HEK293 (cell line): ENCODE data around the gene SERPINB11.
A peak's percentile ranks its signal among the peaks of the same experiment; 100 is the strongest.

Experiments used
- CTCF ChIA-PET: fragments of 350-600 bp; formaldehyde crosslinking; extraction: SDS; loops from one replicate; lab custom pipeline; 2021; ENCODE audit warnings: antibody characterized with exemption; lab: Yijun Ruan, JAX
- POLR2A ChIA-PET: fragments of 300-600 bp; formaldehyde crosslinking; extraction: SDS; loops from one replicate; lab custom pipeline; 2020; ENCODE audit warnings: antibody characterized with exemption, inconsistent platforms; lab: Yijun Ruan, JAX
- H3K27ac ChIP-seq: fragments of 200-500 bp; sonication (Bioruptor generic); 2 replicates; pipeline ENCODE4 v1.5.1; 2014; ENCODE audit warnings: low read depth, low read length, control low read depth, inconsistent platforms; ENCODE audit errors: extremely low read depth
- H3K36me3 ChIP-seq, 2 experiments: fragments of 200-500 bp in 1 of 2; sonication (Bioruptor generic) in 1 of 2; 1 replicate in 1 of 2; 2 replicates in 1 of 2; pipeline ENCODE4 v1.5.1; 2014 to 2017; ENCODE audit warnings: inconsistent platforms in 2 of 2, low read length in 2 of 2; ENCODE audit not compliant: control insufficient read depth in 2 of 2, insufficient read depth in 1 of 2
- H3K4me1 ChIP-seq: fragments of 200-500 bp; sonication (Bioruptor generic); 2 replicates; pipeline ENCODE4 v1.5.1; 2014; ENCODE audit warnings: mild to moderate bottlenecking, low read length, inconsistent platforms; ENCODE audit not compliant: control insufficient read depth, insufficient read depth
- H3K4me3 ChIP-seq: 2 replicates; pipeline ENCODE4 v1.5.1; 2011; ENCODE audit warnings: low read depth, mild to moderate bottlenecking, control low read depth, low read length, moderate library complexity
- H3K9me3 ChIP-seq: fragments of 200-500 bp; sonication (Bioruptor generic); 2 replicates; pipeline ENCODE4 v1.5.1; 2014; ENCODE audit warnings: low read depth, low read length, inconsistent platforms; ENCODE audit not compliant: control insufficient read depth, insufficient read depth
- BCL11B ChIP-seq: fragments of 450-650 bp; formaldehyde crosslinking; IDR thresholded peaks from 2 replicates; pipeline ENCODE4 v1.5.1; 2016; ENCODE audit warnings: low read depth, missing biosample characterization, missing genetic modification characterization
- GLI4 ChIP-seq: fragments of 450-650 bp; formaldehyde crosslinking; IDR thresholded peaks from 2 replicates; pipeline ENCODE4 v1.5.1; 2016; ENCODE audit warnings: missing biosample characterization, missing genetic modification characterization
- HOXD13 ChIP-seq: sonication (generic); formaldehyde crosslinking; IDR thresholded peaks from 2 replicates; pipeline ENCODE4 v1.8.0; 2022; ENCODE audit warnings: missing genetic modification reagents, borderline replicate concordance
- KLF1 ChIP-seq: fragments of 450-650 bp; formaldehyde crosslinking; IDR thresholded peaks from 2 replicates; pipeline ENCODE4 v1.5.1; 2016; ENCODE audit warnings: missing biosample characterization, missing genetic modification characterization
- MEIS1 ChIP-seq: sonication (generic); formaldehyde crosslinking; IDR thresholded peaks from 2 replicates; pipeline ENCODE4 v1.8.1; 2022; ENCODE audit warnings: missing genetic modification reagents, mild to moderate bottlenecking, borderline replicate concordance
- OSR2 ChIP-seq: fragments of 450-650 bp; formaldehyde crosslinking; IDR thresholded peaks from 2 replicates; pipeline ENCODE4 v1.5.1; 2016; ENCODE audit warnings: missing biosample characterization, missing genetic modification characterization
- SP2 ChIP-seq: fragments of 450-650 bp; formaldehyde crosslinking; IDR thresholded peaks from 2 replicates; pipeline ENCODE4 v1.5.1; 2016; ENCODE audit warnings: missing biosample characterization, missing genetic modification characterization
- SP3 ChIP-seq: fragments of 450-650 bp; formaldehyde crosslinking; IDR thresholded peaks from 2 replicates; pipeline ENCODE4 v1.5.1; 2016; ENCODE audit warnings: missing biosample characterization, missing genetic modification characterization
- ZBTB20 ChIP-seq: fragments of 450-650 bp; formaldehyde crosslinking; IDR thresholded peaks from 2 replicates; pipeline ENCODE4 v1.5.1; 2016; ENCODE audit warnings: missing biosample characterization, missing genetic modification characterization
- ZBTB8A ChIP-seq: fragments of 450-650 bp; formaldehyde crosslinking; IDR thresholded peaks from 2 replicates; pipeline ENCODE4 v1.5.1; 2016; ENCODE audit warnings: missing biosample characterization, missing genetic modification characterization
- ZFP3 ChIP-seq: fragments of 450-650 bp; formaldehyde crosslinking; IDR thresholded peaks from 2 replicates; pipeline ENCODE4 v1.5.1; 2016; ENCODE audit warnings: low read depth, missing biosample characterization, missing genetic modification characterization
- ZFP69B ChIP-seq: fragments of 450-650 bp; formaldehyde crosslinking; IDR thresholded peaks from 2 replicates; pipeline ENCODE4 v1.5.1; 2016; ENCODE audit warnings: missing biosample characterization, missing genetic modification characterization
- ZNF16 ChIP-seq: fragments of 450-650 bp; formaldehyde crosslinking; IDR thresholded peaks from 2 replicates; pipeline ENCODE4 v1.5.1; 2016; ENCODE audit warnings: low read depth, missing biosample characterization, missing genetic modification characterization
- ZNF214 ChIP-seq: fragments of 450-650 bp; formaldehyde crosslinking; IDR thresholded peaks from 2 replicates; pipeline ENCODE4 v1.5.1; 2017; ENCODE audit warnings: missing biosample characterization, mild to moderate bottlenecking, missing genetic modification characterization, borderline replicate concordance
- ZNF23 ChIP-seq: fragments of 450-650 bp; formaldehyde crosslinking; IDR thresholded peaks from 2 replicates; pipeline ENCODE4 v1.5.1; 2016; ENCODE audit warnings: missing biosample characterization, missing genetic modification characterization, borderline replicate concordance
- ZNF266 ChIP-seq: fragments of 450-650 bp; formaldehyde crosslinking; IDR thresholded peaks from 2 replicates; pipeline ENCODE4 v1.5.1; 2016; ENCODE audit warnings: missing biosample characterization, missing genetic modification characterization, low read depth
- ZNF391 ChIP-seq: fragments of 450-650 bp; formaldehyde crosslinking; IDR thresholded peaks from 2 replicates; pipeline ENCODE4 v1.5.1; 2016; ENCODE audit warnings: low read depth, missing biosample characterization, missing genetic modification characterization, borderline replicate concordance
- ZNF416 ChIP-seq: fragments of 450-650 bp; formaldehyde crosslinking; IDR thresholded peaks from 2 replicates; pipeline ENCODE4 v1.5.1; 2016; ENCODE audit warnings: missing biosample characterization, missing genetic modification characterization
- ZNF426 ChIP-seq: fragments of 450-650 bp; formaldehyde crosslinking; IDR thresholded peaks from 2 replicates; pipeline ENCODE4 v1.5.1; 2017; ENCODE audit warnings: missing biosample characterization, missing genetic modification characterization, mild to moderate bottlenecking, inconsistent platforms, moderate library complexity
- ZNF521 ChIP-seq: fragments of 450-650 bp; formaldehyde crosslinking; IDR thresholded peaks from 2 replicates; pipeline ENCODE4 v1.5.1; 2017; ENCODE audit warnings: missing biosample characterization, mild to moderate bottlenecking, missing genetic modification characterization
- ZNF561 ChIP-seq: fragments of 450-650 bp; IDR thresholded peaks from 2 replicates; pipeline ENCODE4 v1.5.1; 2018; ENCODE audit warnings: missing biosample characterization, missing genetic modification characterization, borderline replicate concordance
- ZNF654 ChIP-seq: fragments of 450-650 bp; formaldehyde crosslinking; IDR thresholded peaks from 2 replicates; pipeline ENCODE4 v1.5.1; 2016; ENCODE audit warnings: low read depth, missing biosample characterization, missing genetic modification characterization
- ZNF792 ChIP-seq: fragments of 450-650 bp; formaldehyde crosslinking; IDR thresholded peaks from 2 replicates; pipeline ENCODE4 v1.5.1; 2016; ENCODE audit warnings: missing biosample characterization, missing genetic modification characterization
- ZXDB ChIP-seq: fragments of 450-650 bp; formaldehyde crosslinking; IDR thresholded peaks from 2 replicates; pipeline ENCODE4 v1.5.1; 2016; ENCODE audit warnings: missing biosample characterization, missing genetic modification characterization
- TF ChIP-seq, protein P1 (sequence below): fragments of 450-650 bp; formaldehyde crosslinking; IDR thresholded peaks from 2 replicates; pipeline ENCODE4 v1.5.1; 2016; ENCODE audit warnings: missing biosample characterization, missing genetic modification characterization
- TF ChIP-seq, protein P2 (sequence below): fragments of 450-650 bp; formaldehyde crosslinking; IDR thresholded peaks from 2 replicates; pipeline ENCODE4 v1.5.1; 2016; ENCODE audit warnings: missing biosample characterization, missing genetic modification characterization
- TF ChIP-seq, protein P3 (sequence below): IDR thresholded peaks from 2 replicates; pipeline ENCODE4 v1.6.1; 2011; ENCODE audit warnings: mild to moderate bottlenecking, low read depth, low read length, borderline replicate concordance
- TF ChIP-seq, protein P4 (sequence below): fragments of 450-650 bp; formaldehyde crosslinking; IDR thresholded peaks from 2 replicates; pipeline ENCODE4 v1.5.1; 2016; ENCODE audit warnings: missing biosample characterization, missing genetic modification characterization

The SERPINB11 gene

DNA sequence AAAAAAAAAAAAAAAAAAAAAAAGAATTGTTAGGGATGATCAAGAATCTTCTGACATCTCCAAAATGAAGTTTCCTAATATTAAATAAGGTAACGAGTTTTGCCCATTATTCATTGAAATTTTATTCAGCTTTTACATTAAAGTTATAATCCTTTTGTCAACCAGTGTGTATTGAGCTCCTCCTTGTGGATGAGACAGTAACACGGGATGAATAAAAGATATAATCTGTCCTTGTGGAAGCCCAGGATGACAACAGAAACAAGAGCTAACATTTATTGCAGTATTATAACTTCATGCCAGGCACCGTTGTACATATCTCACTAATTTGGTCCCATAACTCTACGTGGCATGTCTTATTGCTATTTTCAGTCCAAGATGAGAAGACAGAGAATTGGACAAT lies 39.0 kb downstream of the SERPINB11 start (continued):
- TF ChIP-seq ZNF391 (tag by site-specific recombination): no peak

DNA sequence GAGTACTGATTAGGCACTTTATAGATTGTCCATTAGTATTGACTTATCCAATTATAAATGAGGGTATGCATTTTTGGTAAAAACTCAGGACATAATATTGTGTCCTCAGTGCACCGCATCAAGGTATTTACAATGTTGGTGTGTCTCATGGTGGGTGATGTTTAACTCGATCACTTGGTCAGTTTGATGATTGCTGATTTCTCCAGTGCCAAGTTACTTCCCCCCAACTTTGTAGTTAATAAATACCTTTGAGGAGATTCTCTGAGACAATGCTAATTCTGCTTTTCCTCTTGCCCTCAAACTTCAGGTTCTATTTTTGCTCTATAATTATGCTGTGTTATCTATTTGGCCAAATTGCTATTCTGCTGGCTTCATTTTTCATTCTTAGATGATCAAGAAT lies 44.2 kb downstream of the SERPINB11 start:
- no peak overlapping the region for H3K4me3 ChIP-seq
- no peaks in the 10 kb centered on the region for H3K9me3 ChIP-seq
- POLR2A ChIA-PET: no interaction called here
- H3K27ac ChIP-seq: no peak overlapping the region
- CTCF ChIA-PET: interaction anchor here (0.8 kb wide), 1 partner anchor 229 kb away, joined by 4 read pairs; no protein-coding TSS in a partner anchor
- TF ChIP-seq ZFP69B (tag by site-specific recombination) (no peak), ZBTB8A (tag by site-specific recombination) (no peak), SP3 (tag by site-specific recombination) (no peak), ZNF654 (tag by site-specific recombination) (no peak), ZNF214 (tag by site-specific recombination) (no peak), OSR2 (tag by site-specific recombination) (no peak), ZNF23 (no peak), ZNF266 (tag by site-specific recombination) (no peak), HOXD13 (CRISPR knock-in tag) (no peak), BCL11B (tag by site-specific recombination) (no peak), MEIS1 (CRISPR knock-in tag) (no peak), ZXDB (tag by site-specific recombination) (no peak), ZNF521 (no peak), GLI4 (tag by site-specific recombination) (no peak), ZBTB20 (tag by site-specific recombination) (no peak), ZFP3 (no peak), KLF1 (tag by site-specific recombination) (no peak)
- TF ChIP-seq, protein P1, sequence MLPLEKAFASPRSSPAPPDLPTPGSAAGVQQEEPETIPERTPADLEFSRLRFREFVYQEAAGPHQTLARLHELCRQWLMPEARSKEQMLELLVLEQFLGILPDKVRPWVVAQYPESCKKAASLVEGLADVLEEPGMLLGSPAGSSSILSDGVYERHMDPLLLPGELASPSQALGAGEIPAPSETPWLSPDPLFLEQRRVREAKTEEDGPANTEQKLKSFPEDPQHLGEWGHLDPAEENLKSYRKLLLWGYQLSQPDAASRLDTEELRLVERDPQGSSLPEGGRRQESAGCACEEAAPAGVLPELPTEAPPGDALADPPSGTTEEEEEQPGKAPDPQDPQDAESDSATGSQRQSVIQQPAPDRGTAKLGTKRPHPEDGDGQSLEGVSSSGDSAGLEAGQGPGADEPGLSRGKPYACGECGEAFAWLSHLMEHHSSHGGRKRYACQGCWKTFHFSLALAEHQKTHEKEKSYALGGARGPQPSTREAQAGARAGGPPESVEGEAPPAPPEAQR (tag by site-specific recombination): no peak
- no peaks in the 10 kb centered on the region for H3K4me1 ChIP-seq
- no peaks in the 10 kb centered on the region for H3K36me3 ChIP-seq

DNA sequence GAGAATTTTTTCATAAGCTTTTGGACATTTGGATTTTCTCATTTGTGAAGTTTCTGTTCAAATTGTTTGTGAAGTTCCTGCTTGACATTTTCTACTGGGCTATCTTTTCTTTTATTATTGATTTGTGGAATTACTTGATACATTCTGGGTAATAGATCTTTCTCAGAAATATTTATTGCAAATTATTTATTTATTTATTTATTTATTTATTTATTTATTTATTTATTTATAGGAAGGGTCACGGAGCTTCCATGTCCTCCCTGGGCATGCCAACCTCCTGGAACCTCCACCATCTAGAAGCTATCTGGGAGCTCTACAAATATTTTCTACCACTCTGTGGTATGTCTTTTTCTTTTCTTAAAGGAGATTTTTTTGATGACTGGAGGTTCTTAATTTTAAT lies 46.7 kb downstream of the SERPINB11 start:
- Histone ChIP-seq H3K36me3 (no peaks in the 10 kb centered on the region), H3K9me3 (no peaks in the 10 kb centered on the region), H3K27ac (no peak overlapping the region), H3K4me3 (no peak overlapping the region), H3K4me1 (no peaks in the 10 kb centered on the region)
- ChIA-PET CTCF (no interaction called here), POLR2A (no interaction called here)
- TF ChIP-seq SP2 (tag by site-specific recombination) (no peak), OSR2 (tag by site-specific recombination) (no peak), ZNF792 (tag by site-specific recombination) (no peak), ZNF16 (tag by site-specific recombination) (no peak), ZNF416 (no peak), ZXDB (tag by site-specific recombination) (0 out of 2 replicates have a peak, but pooled peaks have one; percentile 37), ZNF426 (tag by site-specific recombination) (peak; percentile 54), ZNF561 (tag by site-specific recombination) (no peak), BCL11B (tag by site-specific recombination) (no peak)
- TF ChIP-seq, protein P2, sequence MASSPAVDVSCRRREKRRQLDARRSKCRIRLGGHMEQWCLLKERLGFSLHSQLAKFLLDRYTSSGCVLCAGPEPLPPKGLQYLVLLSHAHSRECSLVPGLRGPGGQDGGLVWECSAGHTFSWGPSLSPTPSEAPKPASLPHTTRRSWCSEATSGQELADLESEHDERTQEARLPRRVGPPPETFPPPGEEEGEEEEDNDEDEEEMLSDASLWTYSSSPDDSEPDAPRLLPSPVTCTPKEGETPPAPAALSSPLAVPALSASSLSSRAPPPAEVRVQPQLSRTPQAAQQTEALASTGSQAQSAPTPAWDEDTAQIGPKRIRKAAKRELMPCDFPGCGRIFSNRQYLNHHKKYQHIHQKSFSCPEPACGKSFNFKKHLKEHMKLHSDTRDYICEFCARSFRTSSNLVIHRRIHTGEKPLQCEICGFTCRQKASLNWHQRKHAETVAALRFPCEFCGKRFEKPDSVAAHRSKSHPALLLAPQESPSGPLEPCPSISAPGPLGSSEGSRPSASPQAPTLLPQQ (tag by site-specific recombination): no peak
- TF ChIP-seq, protein P3, sequence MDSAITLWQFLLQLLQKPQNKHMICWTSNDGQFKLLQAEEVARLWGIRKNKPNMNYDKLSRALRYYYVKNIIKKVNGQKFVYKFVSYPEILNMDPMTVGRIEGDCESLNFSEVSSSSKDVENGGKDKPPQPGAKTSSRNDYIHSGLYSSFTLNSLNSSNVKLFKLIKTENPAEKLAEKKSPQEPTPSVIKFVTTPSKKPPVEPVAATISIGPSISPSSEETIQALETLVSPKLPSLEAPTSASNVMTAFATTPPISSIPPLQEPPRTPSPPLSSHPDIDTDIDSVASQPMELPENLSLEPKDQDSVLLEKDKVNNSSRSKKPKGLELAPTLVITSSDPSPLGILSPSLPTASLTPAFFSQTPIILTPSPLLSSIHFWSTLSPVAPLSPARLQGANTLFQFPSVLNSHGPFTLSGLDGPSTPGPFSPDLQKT: no peak
- TF ChIP-seq, protein P1 (tag by site-specific recombination): no peak
- TF ChIP-seq, protein P4, sequence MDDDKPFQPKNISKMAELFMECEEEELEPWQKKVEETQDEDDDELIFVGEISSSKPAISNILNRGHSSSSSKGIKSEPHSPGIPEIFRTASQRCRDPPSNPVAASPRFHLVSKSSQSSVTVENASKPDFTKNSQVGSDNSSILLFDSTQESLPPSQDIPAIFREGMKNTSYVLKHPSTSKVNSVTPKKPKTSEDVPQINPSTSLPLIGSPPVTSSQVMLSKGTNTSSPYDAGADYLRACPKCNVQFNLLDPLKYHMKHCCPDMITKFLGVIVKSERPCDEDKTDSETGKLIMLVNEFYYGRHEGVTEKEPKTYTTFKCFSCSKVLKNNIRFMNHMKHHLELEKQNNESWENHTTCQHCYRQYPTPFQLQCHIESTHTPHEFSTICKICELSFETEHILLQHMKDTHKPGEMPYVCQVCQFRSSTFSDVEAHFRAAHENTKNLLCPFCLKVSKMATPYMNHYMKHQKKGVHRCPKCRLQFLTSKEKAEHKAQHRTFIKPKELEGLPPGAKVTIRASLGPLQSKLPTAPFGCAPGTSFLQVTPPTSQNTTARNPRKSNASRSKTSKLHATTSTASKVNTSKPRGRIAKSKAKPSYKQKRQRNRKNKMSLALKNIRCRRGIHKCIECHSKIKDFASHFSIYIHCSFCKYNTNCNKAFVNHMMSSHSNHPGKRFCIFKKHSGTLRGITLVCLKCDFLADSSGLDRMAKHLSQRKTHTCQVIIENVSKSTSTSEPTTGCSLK (tag by site-specific recombination): no peak
